GM18511 (cell line): ENCODE results near the gene LSAMP.

Experiments used
- ATAC-seq: cut with Tn5 transposase; IDR thresholded peaks from one replicate; pipeline ENCODE4 v1.9.1; 2021; ENCODE audit warnings: mild to moderate bottlenecking, moderate library complexity; ENCODE audit not compliant: unreplicated experiment

Gene LSAMP

DNA sequence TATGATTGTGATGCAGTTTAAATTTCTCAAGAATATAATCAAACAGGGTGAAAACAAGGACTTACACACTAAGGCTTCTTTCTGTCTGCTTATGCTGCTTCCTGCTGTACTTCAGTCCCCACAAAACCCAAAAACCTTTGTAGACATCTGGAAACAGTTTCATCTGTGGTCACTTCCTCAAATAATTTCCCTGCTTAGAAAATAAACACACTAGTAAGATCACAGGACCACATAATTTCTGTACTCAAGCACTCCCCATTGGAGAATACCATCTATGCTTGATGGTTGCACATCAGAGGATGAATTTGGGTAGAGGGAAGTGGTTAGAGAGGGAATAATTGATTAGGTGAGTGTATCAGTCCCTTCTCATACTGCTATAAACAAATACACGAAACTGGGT lies 266.2 kb downstream of the LSAMP start:
- ATAC-seq: no peak

DNA sequence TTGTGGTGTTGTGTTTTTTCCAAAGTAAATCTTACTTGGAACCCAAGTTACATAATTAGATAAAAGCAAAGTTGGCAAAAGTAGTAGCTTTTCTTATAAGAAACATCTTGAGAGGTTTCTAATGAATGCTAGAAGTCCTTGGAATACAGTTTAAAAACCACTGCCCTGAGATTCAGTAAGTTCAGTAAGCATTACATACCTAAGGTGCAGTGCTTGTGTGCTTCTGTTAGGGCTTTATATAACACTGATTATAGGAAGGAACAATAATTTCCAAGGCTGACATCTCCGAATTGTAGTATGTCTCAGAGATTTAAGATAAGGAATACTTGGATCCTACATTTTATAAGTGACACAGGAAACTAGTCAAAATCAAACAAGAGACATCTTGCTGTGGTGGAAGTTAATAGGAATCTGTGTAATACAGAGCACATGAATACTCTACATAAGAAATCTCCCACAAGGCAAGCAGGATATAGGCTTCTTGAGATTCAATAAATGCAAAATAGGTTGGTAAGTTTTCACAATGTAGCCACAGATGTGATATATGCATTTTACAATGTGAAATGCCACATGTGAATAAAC lies 268.2 kb downstream of the LSAMP start:
- ATAC-seq: no peak

GRCh38 chr3:116166121-116166520 lies 279.2 kb downstream of the LSAMP start:
- ATAC-seq: no peak

DNA sequence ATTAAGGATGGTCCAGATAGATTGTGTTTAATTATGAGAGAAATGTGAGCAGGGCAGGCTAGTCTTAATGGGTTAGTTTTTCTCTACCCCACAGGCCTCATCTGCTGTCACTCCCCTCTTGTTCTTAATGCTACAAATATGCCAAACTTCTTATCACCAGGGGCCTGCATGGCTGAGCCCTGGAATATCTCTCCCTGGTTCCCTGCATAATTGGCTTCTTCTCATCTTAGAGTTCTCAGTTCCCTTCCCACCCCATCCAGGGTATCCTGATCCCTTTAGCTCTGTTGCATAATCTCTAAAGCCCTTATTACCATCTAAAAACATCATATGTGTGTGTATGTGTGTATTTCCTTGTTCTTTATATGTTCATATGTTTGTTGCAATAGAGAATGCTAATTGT lies 279.6 kb downstream of the LSAMP start:
- no peak for ATAC-seq

DNA sequence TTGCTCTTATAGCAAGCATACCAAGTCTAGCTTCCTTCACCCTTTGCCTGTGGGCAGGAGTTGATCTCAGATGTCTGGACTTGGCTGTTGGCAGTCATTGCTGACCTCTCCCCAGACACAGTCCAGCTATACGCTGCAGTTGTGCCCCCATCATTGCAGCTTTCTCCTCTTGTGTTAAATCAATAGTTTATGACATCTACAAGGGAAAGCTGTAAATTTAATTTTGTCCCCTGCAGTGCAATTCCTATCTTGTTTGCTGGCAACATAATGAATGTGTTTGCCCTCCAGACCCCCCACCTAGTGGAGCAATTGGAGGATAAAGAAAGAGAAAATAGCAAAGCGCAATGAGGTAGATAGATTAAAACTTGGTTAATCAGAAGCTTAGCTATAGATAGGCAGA lies 280.2 kb downstream of the LSAMP start:
- no peak for ATAC-seq

DNA sequence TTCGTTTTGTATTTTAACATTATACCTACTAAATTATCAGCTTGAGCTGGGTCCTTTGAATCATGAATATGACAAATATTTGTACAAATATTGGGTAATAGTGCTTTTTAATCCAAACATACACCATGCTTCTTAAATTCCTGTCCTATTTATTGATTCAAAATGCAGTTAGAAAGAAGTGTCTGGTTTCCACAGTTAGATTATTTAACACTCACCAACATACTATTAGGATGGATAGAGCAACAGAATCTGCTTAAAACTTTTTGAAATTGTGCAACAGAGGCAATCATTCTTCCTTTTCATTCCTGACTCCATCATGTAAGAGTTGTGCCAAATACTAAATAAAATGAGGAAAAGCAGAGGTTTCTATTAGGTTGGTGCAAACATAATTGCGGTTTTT lies 281.2 kb downstream of the LSAMP start:
- no peak for ATAC-seq

GRCh38 chr3:116161575-116162525 lies 283.4 kb downstream of the LSAMP start:
- ATAC-seq: no peak

GRCh38 chr3:116160594-116160993 lies 284.7 kb downstream of the LSAMP start:
- no peak for ATAC-seq

DNA sequence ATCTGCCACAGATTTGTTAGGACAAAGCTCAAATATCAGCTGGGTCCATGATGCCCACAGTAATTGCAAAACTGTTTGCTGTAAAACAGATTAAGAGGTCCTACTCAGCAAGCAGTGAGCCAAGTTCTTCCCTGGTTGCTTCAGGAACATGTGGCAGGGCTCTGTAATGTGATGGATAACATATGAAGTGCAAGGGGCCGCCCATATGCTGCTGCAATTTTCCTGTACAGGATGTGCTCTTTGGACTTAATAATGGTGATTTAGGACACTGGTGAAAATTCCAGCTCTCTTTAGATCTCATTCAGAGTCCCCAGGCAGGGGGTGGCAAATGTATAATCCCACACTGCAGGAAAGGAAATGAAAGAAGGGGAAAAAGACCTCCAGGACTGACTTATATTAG lies 289.4 kb downstream of the LSAMP start:
- ATAC-seq: no peak

DNA sequence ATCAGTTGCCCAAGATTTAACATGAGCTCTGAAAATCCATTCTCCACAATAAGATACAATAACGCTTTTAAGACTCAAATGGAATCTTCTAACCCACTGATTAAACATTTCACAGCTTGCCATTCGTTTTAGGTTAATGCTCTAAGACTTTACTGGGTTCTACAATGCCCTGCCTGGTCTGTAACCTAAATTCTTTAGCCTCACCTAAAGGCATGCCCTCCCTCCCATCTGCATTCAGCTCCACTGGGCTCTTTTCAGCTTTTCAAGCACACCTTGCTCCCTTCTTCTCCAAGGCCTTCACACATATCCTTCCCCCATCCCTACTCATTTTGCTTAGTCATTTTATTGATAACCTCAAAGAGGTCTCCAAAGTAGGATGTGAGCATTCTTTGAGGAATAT lies 290.9 kb downstream of the LSAMP start:
- no peak for ATAC-seq

DNA sequence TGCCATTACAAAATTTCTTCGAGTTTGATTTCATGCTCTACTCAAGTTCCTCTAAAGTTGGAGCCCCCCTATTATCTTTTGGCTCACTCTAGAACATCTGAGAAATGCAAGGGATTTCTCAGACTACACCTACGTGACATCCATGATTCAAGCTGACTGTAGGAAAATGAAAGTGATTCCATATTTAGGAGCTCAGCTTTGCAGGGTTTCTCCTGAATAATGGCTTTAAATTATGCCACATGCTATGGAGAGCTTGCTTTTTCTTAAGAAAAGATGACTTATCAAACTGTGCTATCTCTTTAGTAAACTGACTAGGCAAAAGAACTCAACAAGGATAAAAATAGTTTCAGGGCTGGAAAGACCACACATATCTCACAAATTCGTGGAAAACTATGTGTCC lies 292.1 kb downstream of the LSAMP start:
- no peak for ATAC-seq

GRCh38 chr3:116150655-116151167 lies 294.6 kb downstream of the LSAMP start:
- ATAC-seq: no peak

GRCh38 chr3:116148881-116149851 lies 296.1 kb downstream of the LSAMP start:
- no peak for ATAC-seq

DNA sequence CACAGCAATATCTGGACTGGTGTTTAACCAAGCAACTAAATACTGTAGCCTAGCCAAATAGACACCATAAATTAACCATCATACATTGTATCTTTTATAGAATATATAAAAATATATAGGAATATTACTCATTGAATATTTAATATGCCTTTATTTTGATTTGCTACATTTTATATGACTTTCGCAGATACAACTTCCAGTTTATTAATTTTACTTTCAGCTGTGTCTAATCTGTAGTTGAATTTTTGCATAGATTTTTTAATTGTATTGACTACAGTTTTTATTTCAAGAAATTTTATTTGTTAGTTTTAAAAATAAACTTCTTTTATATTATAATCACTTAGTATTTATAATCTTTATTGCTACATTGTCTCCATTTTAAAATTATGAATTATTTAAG lies 299.7 kb downstream of the LSAMP start:
- ATAC-seq: no peak

- no peak for ATAC-seq
These were observed 303.6 kb downstream of the LSAMP start for GRCh38 chr3:116141724-116142123.

DNA sequence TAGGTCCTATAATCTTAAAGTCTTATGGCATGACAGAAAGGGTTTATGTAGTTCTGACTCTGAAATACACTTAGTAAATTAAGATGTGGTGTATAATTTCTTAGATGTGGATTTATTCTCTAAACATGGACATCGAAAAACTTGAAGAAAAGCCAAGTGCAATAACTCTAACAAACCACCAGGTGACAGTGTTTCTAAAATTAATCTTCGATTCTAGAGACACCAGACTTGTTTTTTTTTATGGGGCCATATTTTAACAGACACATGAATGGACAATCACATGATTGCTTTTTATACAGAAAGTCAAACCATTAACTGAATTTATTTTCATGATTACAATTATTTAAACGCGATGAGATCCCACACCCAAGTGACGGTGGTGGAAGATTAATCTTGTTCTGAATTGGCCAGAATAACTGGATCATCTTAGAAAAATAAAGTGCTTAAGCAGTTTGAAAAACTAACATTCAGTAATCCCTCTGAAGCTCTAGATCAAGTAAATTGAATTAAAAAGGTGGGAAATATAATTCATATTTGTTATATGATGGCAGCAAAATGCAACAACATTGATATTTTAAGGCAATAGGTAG lies 305.1 kb downstream of the LSAMP start:
- ATAC-seq: peak; percentile 74

DNA sequence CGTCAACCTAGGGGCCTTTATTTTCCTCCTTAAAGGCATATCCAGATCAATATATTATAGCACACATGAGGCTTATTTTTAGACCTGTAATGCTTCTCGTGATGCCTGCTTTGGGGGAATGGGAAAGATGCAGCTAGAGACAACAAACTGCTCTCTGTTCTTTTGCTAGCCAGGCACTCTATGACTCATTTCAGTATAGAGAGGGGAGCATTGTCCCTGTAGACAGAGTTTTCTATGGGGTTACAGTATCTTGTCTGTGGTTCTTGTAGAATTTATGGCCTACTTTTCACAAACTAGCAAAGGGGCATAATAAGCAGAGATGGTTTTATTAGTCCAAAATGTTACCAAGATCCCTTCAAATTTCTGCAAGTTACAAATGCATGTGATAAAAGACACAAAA lies 305.6 kb downstream of the LSAMP start:
- ATAC-seq: peak; percentile 75

DNA sequence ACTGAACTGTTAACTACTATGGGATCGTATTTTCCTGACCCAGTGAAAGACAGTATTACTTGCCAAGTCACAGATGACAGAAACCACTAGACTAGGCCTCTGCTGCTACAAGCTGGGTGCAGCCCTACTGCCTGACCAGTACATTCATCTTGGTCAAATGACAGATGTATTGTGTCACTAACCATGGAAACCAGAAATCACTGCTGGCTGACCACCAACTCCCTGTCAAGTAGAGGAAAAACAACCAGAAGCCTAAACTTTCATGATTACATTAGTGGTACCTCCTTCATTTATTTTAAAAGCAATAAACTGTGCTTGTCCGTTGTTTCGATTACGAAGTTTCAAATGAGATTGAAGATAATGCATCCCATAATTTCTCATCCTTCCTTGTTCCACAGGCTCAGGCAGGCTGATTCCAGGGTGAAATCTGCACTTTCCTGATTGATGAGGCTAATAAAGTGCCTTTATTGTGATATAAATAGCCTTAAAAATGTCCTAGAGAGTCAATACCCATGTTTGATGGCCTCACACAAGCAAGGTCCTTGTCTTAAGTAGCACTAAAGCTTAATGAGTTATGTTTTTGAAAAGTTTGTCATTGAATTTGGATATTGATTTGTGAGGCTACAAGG lies 309.7 kb downstream of the LSAMP start:
- no peak for ATAC-seq

GRCh38 chr3:116129187-116129946 lies 315.9 kb downstream of the LSAMP start:
- no peak for ATAC-seq
